ENCODE results near the gene SORCS2. TPM values are rescaled to one million over a fixed set of nuclear protein-coding genes. Genes with fewer than 3 reads are reported as not detected.

Gene SORCS2
- total RNA-seq, 2 experiments from 2014 or later = 0.03 TPM; not detected in 1

DNA sequence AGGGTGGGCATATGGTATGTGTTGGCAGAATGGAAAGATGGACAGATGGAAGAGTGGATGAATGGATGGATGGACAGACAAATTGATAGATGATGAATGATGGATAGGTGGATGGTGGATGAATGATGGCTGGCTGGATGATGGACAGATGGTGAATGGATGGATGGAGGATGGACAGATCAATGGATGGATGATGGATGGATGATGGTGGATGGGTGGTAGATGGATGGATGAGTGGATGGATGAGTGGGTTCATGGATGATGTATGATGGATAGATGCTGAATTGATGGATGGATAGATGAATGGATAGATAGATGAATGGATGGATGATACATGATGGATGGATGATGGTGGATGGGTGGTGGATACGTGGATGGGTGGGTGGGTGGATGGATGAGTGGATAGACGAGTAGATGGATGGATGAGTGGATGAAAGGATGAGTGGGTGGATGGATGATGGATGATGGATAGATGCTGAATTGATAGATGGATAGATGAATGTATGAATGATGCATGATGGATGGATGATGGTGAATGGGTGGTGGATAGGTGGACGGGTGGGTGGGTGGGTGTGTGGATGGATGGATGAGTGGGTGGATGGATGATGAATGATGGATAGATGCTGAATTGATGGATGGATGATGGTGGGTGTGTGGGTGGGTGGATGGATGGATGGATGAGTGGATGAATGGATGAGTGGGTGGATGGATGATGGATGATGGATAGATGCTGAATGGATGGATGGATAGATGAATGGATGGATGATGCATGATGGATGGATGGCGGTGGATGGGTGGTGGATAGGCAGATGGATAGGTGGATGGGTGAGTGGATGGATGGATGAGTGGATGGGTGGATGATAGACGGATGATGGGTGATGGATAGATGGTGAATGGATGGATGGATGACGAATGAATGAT is 497.7 kb downstream of the SORCS2 start:
- no peaks in the 10 kb centered on the region for H3K79me2 ChIP-seq (ENCODE audit: insufficient read depth, low read depth, low read length)
- CTCF ChIA-PET (ENCODE audit: unreplicated experiment) = no interaction called here

DNA sequence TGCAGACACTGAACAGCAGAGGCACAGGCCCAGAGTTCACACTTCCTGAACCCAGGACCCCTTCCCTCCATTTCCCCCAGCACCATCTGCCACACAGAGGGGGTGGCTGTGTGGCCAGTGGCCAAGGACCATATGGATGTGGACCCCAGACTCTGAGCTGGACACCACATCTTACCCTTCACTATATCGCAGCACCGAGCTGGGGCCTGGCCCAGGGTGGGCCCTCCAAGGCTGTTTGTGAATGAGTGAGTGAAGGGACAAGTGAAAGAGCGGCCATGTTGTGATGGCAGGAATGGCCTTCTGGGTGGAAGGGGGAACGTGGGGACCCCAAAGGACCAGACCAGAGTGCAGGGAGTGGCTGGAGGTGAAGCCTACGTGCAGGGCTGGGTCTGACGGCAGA is 498.7 kb downstream of the SORCS2 start:
- BruUV-seq (replicated peaks) = no TSS peak
- H3K4me3 ChIP-seq (ENCODE audit: low read depth, low read length, poor library complexity, severe bottlenecking) = no peak overlapping the region
- intact Hi-C loops (cut with micrococcal nuclease; ENCODE audit: unreplicated experiment) = no loop called here
- no peaks in the 10 kb centered on the region for H3K79me2 ChIP-seq (ENCODE audit: insufficient read depth, low read depth, low read length)
- CTCF ChIA-PET (ENCODE audit: unreplicated experiment) = no interaction called here
- no peak for TF ChIP-seq EZH2phosphoT487 (IDR thresholded peaks at IDR 0.05; ENCODE audit: borderline replicate concordance, low read depth, low read length)
- TF ChIP-seq, protein P1, sequence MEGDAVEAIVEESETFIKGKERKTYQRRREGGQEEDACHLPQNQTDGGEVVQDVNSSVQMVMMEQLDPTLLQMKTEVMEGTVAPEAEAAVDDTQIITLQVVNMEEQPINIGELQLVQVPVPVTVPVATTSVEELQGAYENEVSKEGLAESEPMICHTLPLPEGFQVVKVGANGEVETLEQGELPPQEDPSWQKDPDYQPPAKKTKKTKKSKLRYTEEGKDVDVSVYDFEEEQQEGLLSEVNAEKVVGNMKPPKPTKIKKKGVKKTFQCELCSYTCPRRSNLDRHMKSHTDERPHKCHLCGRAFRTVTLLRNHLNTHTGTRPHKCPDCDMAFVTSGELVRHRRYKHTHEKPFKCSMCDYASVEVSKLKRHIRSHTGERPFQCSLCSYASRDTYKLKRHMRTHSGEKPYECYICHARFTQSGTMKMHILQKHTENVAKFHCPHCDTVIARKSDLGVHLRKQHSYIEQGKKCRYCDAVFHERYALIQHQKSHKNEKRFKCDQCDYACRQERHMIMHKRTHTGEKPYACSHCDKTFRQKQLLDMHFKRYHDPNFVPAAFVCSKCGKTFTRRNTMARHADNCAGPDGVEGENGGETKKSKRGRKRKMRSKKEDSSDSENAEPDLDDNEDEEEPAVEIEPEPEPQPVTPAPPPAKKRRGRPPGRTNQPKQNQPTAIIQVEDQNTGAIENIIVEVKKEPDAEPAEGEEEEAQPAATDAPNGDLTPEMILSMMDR (conservative IDR thresholded peaks at IDR 0.05; ENCODE audit: low read length) = no peak
- no peaks in the 10 kb centered on the region for H3K9me3 ChIP-seq (ENCODE audit: low read length)
- no peaks in the 10 kb centered on the region for H4K20me1 ChIP-seq (ENCODE audit: insufficient read depth, low read length)
- H3K27ac ChIP-seq (ENCODE audit: low read depth, low read length, poor library complexity, severe bottlenecking) = no peak overlapping the region
- POLR2A ChIA-PET = no interaction called here
- H3K9me2 ChIP-seq (ENCODE audit: insufficient read depth, low read length) = no peaks in the 10 kb centered on the region
- no peaks in the 10 kb centered on the region for H3K36me3 ChIP-seq (ENCODE audit: insufficient read depth, low read length)
- no peak for DNase-seq (ENCODE audit: low spot score)
- H3K4me2 ChIP-seq (ENCODE audit: low read length) = no peak overlapping the region
- H3K4me1 ChIP-seq (ENCODE audit: insufficient read depth, low read length, poor library complexity, severe bottlenecking) = no peaks in the 10 kb centered on the region
- H2AFZ ChIP-seq (ENCODE audit: low read length) = no peak overlapping the region

More for the DNA sequence above, 497.7 kb downstream of the SORCS2 start:
- intact Hi-C loops (cut with micrococcal nuclease; ENCODE audit: unreplicated experiment) = no loop called here
- Histone ChIP-seq H2AFZ (ENCODE audit: low read length) (no peak overlapping the region), H3K9me2 (ENCODE audit: insufficient read depth, low read length) (no peaks in the 10 kb centered on the region), H3K9me3 (ENCODE audit: low read length) (no peaks in the 10 kb centered on the region), H4K20me1 (ENCODE audit: insufficient read depth, low read length) (no peaks in the 10 kb centered on the region), H3K4me2 (ENCODE audit: low read length) (no peak overlapping the region), H3K4me1 (ENCODE audit: insufficient read depth, low read length, poor library complexity, severe bottlenecking) (no peaks in the 10 kb centered on the region), H3K36me3 (ENCODE audit: insufficient read depth, low read length) (no peaks in the 10 kb centered on the region), H3K27ac (ENCODE audit: low read depth, low read length, poor library complexity, severe bottlenecking) (no peak overlapping the region), H3K4me3 (ENCODE audit: low read depth, low read length, poor library complexity, severe bottlenecking) (no peak overlapping the region)
- TF ChIP-seq, protein P1 (conservative IDR thresholded peaks at IDR 0.05; ENCODE audit: low read length) = no peak
- no peak for TF ChIP-seq EZH2phosphoT487 (IDR thresholded peaks at IDR 0.05; ENCODE audit: borderline replicate concordance, low read depth, low read length)
- no peak for DNase-seq (ENCODE audit: low spot score)
- no TSS peak for BruUV-seq (replicated peaks)
- POLR2A ChIA-PET = no interaction called here

DNA sequence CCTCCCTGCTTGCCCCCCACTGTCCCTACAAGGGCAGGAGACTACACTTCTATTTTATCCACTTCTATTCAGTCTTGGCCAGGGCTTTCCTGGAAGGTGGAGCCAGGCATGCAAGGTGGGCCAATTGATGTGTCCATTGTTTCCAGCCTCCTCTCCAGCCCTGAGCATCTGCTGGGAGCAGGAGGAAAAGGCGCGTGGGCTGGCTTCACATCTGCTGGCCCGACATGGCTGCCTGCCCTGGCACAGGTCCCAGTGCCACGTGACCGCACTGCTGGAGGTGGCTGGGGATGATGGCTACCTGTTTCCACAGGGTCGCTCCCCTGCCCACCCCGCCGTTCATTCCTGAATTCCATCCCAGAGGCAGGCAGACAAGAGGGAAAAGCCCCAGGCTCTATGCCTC is 499.6 kb downstream of the SORCS2 start:
- no peak overlapping the region for H3K4me3 ChIP-seq (ENCODE audit: low read depth, low read length, poor library complexity, severe bottlenecking)
- H3K9me2 ChIP-seq (ENCODE audit: insufficient read depth, low read length) = no peaks in the 10 kb centered on the region
- TF ChIP-seq, protein P1 (conservative IDR thresholded peaks at IDR 0.05; ENCODE audit: low read length) = no peak
- no peak for TF ChIP-seq EZH2phosphoT487 (IDR thresholded peaks at IDR 0.05; ENCODE audit: borderline replicate concordance, low read depth, low read length)
- H3K4me2 ChIP-seq (ENCODE audit: low read length) = no peak overlapping the region
- POLR2A ChIA-PET = no interaction called here
- DNase-seq (ENCODE audit: low spot score) = no peak
- intact Hi-C loops (cut with micrococcal nuclease; ENCODE audit: unreplicated experiment) = no loop called here
- H3K27ac ChIP-seq (ENCODE audit: low read depth, low read length, poor library complexity, severe bottlenecking) = no peak overlapping the region
- H2AFZ ChIP-seq (ENCODE audit: low read length) = no peak overlapping the region
- no peaks in the 10 kb centered on the region for H3K9me3 ChIP-seq (ENCODE audit: low read length)
- H4K20me1 ChIP-seq (ENCODE audit: insufficient read depth, low read length) = no peaks in the 10 kb centered on the region
- no TSS peak for BruUV-seq (replicated peaks)
- H3K36me3 ChIP-seq (ENCODE audit: insufficient read depth, low read length) = no peaks in the 10 kb centered on the region
- H3K79me2 ChIP-seq (ENCODE audit: insufficient read depth, low read depth, low read length) = no peaks in the 10 kb centered on the region
- H3K4me1 ChIP-seq (ENCODE audit: insufficient read depth, low read length, poor library complexity, severe bottlenecking) = no peaks in the 10 kb centered on the region
- CTCF ChIA-PET (ENCODE audit: unreplicated experiment) = no interaction called here

Measured in OCI-LY7 (cell line).